ENCODE results near the gene MPP3.
A peak's percentile ranks its signal among the peaks of the same experiment; 100 is the strongest.
"Not testable (repeated sequence)": the region's sequence is repeated elsewhere in the genome, so short reads cannot be mapped to it uniquely, and the experiment has no call there.

The MPP3 gene, protein sequence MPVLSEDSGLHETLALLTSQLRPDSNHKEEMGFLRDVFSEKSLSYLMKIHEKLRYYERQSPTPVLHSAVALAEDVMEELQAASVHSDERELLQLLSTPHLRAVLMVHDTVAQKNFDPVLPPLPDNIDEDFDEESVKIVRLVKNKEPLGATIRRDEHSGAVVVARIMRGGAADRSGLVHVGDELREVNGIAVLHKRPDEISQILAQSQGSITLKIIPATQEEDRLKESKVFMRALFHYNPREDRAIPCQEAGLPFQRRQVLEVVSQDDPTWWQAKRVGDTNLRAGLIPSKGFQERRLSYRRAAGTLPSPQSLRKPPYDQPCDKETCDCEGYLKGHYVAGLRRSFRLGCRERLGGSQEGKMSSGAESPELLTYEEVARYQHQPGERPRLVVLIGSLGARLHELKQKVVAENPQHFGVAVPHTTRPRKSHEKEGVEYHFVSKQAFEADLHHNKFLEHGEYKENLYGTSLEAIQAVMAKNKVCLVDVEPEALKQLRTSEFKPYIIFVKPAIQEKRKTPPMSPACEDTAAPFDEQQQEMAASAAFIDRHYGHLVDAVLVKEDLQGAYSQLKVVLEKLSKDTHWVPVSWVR

DNA sequence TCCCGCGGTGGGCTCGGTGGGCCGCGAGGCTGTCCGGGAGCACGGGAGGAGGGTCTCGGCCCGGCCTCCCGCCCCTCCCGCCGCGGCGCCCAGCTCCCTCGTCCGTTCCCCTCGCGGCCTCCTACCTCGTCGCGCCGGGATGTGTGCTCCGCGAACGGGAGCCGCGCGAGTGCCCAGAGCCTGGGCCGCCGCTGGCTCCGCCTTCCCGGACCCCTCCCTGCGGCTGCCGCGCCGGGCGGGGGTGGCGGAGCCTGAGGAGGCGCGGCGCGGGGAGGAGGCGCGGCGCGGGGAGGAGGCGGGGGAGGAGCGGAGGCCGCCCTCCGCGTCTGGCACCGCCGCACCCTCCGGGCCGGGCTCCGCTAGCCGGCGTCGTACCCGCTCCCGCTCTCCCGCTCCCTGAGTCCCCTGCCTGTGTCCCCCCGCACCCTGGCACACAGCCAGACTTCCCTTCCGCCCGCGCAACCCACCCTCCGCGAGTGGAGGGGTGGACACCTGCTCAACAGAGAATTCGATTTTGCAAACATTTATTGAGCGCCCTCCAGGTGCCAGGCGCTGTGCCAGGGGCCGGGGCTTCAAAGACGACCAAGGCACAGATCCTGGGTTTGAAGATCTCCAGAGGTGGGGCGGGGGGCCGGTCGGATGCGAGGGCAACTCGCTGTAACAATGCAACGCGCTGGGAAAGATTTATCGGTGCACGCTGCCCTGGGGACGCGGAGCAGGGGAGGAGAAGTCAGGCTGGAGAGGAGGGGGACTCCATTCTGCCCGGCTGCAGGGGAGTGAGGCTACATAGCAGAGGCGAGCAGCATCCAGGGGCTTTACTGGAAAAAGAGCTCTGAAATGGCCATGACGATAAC, at the start of gene MPP3:
TSS of gene MPP3 (minus strand) at position 171 of the 854 bp plus-strand sequence. CDS start 1,240 bp downstream, outside the sequence.
- DNase-seq (ENCODE audit: low spot score), result peak; percentile 32

DNA sequence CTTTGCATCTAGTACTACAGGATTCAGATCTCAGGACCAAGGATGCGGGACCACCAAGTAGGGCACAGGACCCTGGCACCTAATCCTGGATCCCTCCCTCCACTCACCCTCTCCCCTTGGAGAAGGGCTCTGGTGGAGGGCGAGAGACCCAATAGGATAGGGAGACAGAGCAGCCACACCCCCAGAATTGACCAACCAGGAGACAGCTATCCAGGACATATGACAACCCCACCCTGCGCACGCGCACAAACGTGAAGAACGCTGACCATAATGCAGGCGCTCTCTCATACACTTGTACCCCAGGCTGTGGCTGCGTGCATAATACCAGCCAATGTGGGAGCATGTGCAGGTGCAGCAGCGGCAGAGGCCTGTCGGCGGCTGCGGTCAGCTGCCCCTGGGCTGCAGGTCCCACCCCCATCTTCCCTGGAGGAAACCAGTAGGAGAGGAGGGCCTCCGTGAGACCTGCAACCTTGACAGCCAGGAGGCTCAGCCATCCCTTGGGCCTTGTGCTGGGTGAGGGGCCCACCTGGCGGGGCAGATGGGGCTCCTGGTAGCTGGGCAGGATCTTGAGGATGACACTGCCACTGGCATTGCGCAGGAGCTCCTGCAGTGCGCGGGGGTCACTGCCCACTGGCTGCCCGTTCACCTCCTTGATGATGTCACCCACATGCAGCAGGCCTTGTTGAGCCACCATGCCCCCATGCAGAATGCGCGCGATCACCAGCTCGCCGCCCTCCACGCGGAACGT, 49.0 kb upstream of the MPP3 start:
- no peak for DNase-seq (ENCODE audit: low spot score)

DNA sequence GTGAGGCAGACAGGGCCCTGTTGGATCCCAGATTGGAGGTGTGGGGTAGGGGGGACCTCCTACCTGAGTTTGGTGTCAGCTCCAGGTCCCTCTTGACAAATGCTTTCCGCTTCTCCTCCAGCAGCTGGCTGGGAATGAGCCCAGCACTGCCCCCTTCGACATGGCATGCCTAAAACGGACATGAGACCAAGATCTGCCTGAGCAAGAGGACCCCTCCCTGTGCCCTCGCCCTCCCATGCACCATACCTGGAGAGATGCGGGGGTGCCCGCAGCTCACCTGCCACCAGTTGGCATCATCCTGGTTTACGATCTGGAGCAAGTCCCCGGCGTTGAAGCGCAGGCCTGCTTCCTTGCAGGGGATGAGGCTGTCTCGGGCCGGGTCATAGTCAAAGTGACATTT, 48.2 kb upstream of the MPP3 start:
- no peak for DNase-seq (ENCODE audit: low spot score)

DNA sequence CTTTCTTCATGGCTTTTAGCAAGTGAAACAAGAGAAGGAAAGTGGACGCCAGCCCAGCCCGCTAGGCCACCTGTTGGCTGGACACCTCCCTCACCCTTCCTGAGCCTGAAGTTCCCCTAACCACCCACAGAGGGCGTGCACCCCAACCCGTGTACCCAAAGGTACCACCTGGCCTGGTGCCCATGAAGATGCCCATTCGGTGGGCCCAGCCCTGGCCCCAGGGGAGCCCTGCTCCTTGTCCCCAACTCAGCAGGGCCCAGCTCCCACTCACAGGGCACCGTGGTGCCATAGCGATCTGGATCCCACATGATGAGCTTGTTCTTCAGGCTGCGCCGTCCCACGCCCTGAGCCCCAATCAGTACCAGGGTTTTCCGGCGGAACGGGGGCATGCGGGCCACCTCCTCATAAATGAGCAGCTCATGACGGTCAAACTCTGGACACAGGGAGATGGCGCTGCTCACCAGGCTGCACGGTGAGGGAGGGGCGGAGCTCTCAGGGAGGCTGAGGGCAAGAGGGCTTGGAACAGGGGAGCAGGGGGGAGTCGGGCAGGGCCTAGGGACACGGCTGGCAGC, 47.6 kb upstream of the MPP3 start:
- DNase-seq (ENCODE audit: low spot score), result peak; percentile 40

DNA sequence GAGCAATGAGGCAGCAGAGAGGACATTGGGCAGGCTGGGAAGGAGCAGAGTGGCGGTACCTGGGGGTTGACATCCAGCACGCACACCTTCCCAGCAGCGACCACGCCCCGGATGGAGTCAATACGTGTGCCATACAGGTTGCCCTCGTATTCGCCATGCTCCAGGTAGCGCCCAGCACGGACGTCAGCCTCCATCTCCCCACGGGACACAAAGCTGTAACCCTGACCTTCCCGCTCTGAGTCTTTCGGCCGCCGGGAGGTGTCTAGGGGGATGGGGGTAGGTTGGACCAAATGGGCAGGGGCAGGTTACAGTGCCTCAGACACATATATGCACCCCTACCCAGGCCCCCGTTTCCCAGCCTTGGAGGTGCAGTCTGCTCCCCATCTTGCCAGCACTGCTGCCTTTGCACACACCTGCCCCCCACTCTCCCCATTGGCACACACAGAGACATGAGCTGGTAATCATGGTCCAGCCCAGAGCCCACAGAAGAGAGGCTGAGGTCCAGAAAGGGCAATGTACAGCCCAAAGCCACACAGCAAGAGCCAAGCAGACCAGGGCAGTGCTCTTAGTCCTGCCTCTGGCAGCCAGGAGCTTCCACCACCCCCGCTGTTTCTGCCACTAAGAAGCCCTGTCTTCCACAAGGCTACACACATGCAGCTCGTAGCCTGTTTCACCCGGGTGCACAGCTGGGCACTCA, 46.9 kb upstream of the MPP3 start:
- DNase-seq (ENCODE audit: low spot score), result no peak

DNA sequence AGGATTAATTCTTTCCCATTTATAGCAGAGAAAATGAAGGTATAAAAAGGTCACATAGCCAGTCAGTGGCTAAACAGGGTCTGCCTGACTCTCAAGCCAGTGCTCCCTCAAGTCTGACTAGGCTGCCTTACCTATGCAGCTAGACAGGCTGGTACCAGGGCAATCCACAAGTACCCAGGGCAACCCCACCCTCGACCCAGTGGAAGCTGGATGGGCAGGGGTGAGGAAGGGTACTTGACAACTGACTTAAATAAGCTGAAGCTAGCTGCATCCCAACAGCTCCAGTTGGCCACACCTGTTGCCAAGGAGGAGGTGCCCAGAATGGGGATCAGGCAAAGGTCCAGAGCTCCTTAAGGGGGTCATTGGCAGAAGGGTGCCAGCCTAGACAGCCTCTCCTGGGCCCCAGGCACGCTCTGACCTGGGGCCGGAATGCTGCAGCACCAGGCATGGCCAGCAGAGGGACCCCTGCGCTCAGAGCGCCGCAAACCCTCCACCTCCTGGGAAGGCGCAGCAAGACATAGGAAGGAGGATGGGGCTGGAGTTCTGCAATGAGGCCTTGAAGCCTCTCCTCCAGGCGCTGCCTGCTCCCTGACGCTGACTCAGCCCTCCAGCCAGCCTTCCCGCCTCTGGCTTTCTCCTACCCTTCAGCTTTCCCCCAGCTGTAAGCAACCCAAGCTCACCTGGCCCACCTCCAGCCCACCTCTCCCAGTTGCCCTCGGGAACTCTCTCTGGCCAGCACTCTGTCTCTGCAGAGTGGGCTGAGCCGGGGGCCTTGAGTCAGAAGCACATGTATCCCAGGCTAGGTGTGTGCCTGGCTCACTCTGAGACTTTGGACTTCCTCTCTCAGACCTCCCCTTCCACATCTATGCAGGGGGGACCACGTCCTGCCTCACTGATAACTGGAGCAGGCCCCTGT, 45.6 kb upstream of the MPP3 start:
- peak; percentile 60 for DNase-seq (ENCODE audit: low spot score)

DNA sequence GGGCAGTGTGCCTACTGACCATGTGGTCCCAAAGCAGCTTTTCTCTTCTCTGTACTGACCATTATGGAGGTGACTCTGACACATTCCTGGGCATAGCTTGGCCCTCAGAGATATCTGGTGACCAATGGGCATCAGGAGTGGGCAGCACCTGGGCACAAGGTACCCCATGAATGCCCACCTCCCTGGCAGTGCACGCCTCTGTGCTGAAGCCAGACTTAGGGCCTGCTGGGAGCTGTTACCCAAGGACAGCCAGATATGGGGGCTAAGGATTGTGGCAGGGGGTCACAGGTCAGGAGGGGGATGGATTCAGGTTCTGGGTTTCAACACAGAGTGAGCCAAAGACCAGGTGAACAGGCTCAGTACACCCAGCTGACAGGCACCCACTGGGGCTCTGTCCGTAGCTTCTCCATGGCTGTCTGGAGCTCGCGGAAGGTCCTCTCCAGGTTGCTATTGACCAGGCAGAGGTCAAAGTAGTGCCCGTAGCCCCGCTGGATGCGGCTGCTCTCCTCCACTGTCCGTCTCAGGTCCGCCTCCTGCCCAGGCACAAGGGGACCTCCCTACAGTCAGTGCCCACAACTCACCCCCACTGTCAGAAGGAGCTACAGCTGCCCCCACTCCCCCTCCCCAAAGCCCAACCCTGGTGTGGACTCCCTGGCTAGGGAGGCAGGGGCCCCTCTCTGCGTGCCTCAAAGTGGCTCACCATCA, 44.7 kb upstream of the MPP3 start:
- no peak for DNase-seq (ENCODE audit: low spot score)

DNA sequence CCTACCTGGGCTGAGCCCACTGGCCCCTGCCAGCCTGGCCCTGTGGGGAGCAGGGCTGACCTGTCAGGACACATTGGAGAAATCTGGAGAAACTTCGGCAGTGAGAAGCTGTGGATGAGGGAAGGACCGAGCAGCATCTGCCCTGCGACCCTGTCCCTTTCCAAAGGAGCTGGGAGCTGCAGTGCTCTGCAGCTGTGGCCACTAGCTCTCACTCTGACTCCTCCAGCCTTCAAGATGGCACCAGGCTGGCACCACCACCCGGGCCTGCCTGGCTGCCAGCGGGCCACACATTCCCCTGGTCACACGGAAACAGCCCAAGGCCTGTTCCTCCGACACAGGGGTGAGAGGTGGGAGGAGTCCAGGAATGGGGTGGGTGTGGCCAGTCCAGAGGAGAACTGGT, 44.1 kb upstream of the MPP3 start:
- DNase-seq (ENCODE audit: low spot score), result no peak

DNA sequence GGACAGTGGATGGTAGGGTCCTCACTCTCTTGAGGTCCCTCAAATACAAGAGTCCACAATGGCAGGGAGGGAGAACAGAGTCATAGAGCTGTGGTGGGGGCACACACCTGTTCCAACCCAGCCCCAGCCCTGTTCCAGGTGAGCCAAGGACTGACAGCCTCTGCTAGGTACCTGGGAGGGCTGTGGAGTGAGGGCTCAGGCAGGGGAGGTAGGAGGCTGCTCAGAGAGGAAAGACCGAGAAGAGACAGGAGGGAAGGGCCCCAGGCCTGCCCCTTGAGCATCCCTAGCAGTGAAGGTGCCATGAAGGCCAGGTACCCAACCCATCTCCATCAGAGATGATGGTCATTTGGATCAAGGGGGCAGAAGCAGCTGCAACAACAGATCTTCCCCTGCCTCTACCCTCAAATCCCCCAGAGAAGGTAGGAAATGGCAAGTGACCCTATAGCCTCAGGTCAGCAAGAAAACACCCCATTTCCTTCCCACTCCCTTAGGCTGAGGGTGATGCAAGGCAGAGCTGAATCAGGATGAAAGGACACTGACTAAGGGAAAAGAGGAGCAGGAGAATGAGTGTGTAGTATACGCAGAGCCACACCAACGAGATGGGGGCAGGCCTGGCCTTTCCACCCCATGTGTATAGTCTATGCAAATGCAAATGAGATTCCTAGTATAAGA, 42.7 kb upstream of the MPP3 start:
- DNase-seq (ENCODE audit: low spot score), result no peak

DNA sequence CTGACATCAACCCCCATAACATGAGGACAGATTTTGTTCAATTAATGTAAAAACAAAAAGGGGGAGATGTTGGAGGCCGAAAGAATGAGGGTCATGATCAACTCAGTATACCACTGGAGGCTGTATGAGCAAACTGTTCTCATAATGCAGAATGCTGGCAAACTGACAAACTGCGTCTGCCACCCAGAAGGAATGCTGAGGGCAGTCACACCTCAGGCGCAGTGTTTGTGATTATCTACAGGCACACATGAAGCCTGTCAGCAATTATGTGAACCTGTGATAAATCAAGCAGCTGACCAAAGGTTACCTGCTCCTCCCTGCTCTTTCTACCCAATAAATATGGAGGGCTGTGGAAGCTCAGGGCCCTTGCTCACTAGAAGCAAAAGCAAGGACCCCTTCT, 41.3 kb upstream of the MPP3 start:
- DNase-seq (ENCODE audit: low spot score), result no peak

DNA sequence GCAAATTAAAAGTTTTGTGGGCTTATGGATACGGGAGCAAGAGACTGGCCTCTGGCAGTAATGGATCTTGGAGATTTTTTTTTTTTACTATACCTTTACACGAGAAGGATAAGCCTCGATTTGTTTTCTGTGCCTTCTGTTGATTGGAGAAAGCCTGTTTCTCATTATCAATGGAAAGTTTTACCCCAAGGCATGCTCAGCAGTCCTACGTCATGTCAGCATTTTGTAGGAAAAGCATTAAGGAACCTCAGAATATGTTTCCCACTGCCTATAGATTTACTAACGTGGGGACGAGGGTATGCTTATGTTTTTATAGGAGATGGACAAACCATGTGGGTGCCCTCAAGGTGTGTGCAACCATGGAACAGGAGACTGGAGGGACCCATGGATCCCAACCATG, 40.9 kb upstream of the MPP3 start:
- no peak for DNase-seq (ENCODE audit: low spot score)

DNA sequence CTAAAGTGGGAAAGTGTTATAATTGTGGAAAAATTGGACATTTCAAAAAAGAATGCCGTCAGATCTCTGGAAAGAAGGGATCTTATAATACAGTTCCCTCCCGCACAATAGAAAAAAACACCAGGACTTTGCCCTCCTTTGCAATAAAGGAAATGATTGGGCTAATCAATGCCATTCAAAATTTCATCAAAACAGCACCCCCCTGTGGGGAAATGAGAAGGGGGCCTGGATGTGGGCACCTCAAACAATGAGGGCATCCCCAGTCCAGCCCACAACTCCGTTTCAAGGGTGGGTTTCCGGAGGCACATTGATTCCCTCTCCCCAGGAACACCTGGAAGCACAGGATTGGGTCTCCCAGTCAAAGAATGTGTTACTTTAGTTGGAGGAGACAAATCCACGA, 40.1 kb upstream of the MPP3 start:
- no peak for DNase-seq (ENCODE audit: low spot score)

DNA sequence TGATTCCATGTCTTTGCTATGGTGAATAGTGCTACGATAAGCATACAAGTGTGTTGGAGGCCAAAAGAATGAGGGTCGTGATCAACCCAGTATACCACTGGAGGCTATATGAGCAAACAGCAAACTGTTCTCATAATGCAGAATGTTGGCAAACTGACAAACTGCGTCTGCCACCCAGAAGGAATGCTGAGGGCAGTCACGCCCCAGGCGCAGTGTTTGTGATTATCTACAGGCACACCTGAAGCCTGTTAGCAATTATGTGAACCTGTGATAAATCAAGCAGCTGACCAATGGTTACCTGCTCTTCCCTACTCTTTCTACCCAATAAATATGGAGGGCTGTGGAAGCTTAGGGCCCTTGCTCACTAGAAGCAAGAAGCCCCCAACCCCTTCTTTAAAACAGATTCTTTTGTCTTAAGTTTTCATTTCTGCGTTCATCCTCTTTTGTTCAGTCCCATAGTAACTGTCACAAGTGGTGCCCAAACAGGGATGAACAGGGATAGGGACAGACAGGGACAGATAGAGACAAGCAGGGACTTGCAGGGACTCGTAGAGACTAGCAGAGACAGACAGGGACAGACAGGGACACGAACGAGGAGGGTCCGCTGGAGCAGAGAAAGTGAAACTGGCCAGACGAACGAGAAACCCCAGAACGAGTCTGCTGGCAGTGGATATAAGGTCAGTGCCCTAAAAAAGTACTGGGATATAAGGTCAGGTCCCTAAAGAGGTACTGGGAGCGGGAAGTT, 39.2 kb upstream of the MPP3 start:
- DNase-seq (ENCODE audit: low spot score), result no peak

DNA sequence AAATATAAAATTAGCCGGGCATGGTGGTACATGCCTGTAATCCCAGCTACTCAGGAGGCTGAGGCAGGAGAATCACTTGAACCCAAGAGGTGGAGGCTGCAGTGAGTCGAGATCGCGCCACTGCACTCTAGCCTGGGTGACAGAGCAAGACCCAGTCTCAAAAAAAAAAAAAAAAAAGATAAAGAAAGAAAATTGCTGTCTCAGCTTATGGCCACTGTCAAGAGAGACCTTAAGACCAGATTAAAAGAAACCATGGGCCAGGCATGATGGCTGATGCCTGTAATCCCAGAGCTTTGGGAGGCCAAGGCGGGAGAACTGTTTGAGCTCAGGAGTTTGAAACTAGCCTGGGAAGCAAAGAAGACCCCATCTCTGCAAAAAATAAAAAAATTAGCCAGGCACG, 36.1 kb upstream of the MPP3 start:
- not testable (repeated sequence) for DNase-seq (ENCODE audit: low spot score)

DNA sequence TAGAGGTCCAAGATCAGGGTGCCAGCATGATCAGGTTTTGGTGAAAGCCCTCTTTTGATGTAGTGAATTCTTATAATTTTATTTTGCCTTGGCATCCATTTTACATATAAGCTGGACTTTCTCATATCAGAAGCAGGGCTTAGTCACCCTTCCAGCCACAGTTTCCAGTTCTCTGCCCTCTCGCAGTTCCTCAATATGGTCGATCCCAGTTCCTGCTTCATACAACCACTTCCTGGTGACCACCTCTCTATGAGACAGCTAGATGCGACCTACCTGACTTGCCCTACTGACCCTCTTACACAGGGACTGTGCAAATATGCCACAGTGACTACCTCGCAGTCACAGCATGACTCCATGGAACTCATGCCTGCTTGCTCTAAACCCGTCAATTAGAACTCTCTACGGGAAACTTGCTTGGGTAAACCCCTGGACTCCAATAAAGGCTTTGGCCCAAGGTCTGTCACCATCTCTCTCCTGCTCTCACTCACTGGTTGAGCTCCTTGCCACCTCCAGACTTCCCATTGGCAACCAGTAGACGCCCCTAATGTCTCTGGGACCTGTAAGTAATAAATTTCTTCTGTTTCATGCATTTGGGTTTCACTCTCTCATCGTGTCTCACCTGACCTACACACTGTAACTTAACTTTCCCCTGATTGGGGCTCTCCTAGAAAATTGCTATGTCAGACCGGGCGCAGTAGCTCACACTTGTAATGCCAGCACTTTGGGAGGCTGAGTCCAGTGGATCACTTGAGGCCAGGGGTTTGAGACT, 35.5 kb upstream of the MPP3 start:
- DNase-seq (ENCODE audit: low spot score), result no peak

DNA sequence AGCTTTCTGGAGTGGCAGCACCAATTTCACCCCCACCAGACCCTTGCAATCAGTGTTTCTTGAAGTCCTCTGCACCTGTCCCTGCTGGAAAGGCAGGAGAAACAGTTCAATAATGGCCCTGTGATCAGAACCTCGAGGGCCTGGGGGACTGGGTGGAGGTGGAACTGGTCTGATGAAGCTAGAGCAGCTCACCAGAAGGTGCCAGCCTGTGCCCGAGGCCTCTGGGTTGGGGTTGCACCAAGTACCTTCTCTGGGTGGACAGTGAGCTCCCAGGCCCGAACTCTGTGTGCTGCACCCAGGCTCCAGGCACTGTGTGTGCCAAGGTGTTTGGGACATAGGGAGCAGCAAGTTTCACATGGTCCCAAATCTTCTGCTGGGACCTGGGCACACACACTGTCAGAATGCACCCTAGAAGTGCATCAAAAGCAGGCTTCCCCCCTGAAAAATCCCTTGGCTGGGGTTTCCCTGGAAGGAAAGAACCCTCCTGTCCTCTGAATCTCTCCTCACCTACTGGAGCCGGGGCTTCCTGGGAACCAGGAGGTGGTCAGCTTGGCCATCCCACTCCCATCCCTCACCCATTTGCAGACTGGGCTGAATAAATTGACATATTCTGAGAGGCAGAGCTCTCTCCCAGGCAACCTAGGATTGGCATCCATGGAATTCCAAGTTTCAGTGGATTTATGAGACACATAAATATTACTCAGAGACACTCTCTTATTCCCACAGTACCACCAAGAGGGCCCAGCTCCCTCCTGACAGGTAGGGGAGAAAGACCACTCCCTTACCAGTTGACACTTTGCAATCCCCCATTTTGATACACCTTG, 31.4 kb upstream of the MPP3 start:
- no peak for DNase-seq (ENCODE audit: low spot score)
